ENCODE measurements around the gene PLIN5. TPM values are rescaled to one million over a fixed set of nuclear protein-coding genes. Genes with fewer than 3 reads are reported as not detected.

The PLIN5 gene
- polyA plus RNA-seq, 1 donor (not counting 4 experiments of a cell fraction or from before 2014, with no cell fraction given): not detected

GRCh38 chr19:4491446-4491845 lies 43.6 kb downstream of the PLIN5 start:
- TF ChIP-seq CTCF (optimal IDR thresholded peaks at IDR 0.05 in 1 of 3, IDR thresholded peaks at IDR 0.05 in 1 of 3, conservative IDR thresholded peaks at IDR 0.05 in 1 of 3; ENCODE audit: extremely low read depth in 1 of 3, insufficient read depth in 2 of 3, low read length in 3 of 3) (no peak), EZH2 (IDR thresholded peaks at IDR 0.05; ENCODE audit: low read length) (no peak)
- H3K27ac ChIP-seq (ENCODE audit: control insufficient read depth, insufficient read depth, low read length): no peak overlapping the region
- dilution Hi-C loops (cut with MboI; ENCODE audit: extremely low pct_ligation_motif_present, low sequenced_read_pairs): no loop called here
- no peaks in the 10 kb centered on the region for H3K9me1 ChIP-seq (ENCODE audit: control insufficient read depth, extremely low read depth, insufficient read depth, low read length)
- no peak overlapping the region for H3K4me3 ChIP-seq (ENCODE audit: control insufficient read depth in 2 of 3, extremely low read depth in 1 of 3, insufficient read depth in 2 of 3, low read depth in 1 of 3, low read length in 3 of 3)
- H3K79me2 ChIP-seq (ENCODE audit: control insufficient read depth, insufficient read depth, low read length): no peaks in the 10 kb centered on the region
- FAIRE-seq: no peak
- no peak for DNase-seq (ENCODE audit: low read depth, low spot score)
- H3K27me3 ChIP-seq (ENCODE audit: control insufficient read depth, extremely low read depth, insufficient read depth, low read length): no peaks in the 10 kb centered on the region
- no peak overlapping the region for H3K9ac ChIP-seq (ENCODE audit: control insufficient read depth, extremely low read depth, insufficient read depth, low read length)
- H3K36me3 ChIP-seq (ENCODE audit: control insufficient read depth in 2 of 2, extremely low read depth in 1 of 2, insufficient read depth in 2 of 2, low read length in 2 of 2): peaks cover 11 to 22% of the 10 kb centered on the region in 2 experiments
- H3K4me1 ChIP-seq (ENCODE audit: control insufficient read depth, extremely low read depth, insufficient read depth, low read length): no peaks in the 10 kb centered on the region
- no peak overlapping the region for H2AFZ ChIP-seq (ENCODE audit: control insufficient read depth, low read length)
- no peak overlapping the region for H3K4me2 ChIP-seq (ENCODE audit: control insufficient read depth, extremely low read depth, insufficient read depth, low read depth, low read length)
- no peaks in the 10 kb centered on the region for H4K20me1 ChIP-seq (ENCODE audit: control insufficient read depth, extremely low read depth, insufficient read depth, low read length)
- H3K9me3 ChIP-seq (ENCODE audit: control insufficient read depth, low read depth, low read length): no peaks in the 10 kb centered on the region

GRCh38 chr19:4488496-4488895 lies 46.5 kb downstream of the PLIN5 start:
- dilution Hi-C loops (cut with MboI; ENCODE audit: extremely low pct_ligation_motif_present, low sequenced_read_pairs): no loop called here
- H3K36me3 ChIP-seq (ENCODE audit: control insufficient read depth in 2 of 2, extremely low read depth in 1 of 2, insufficient read depth in 2 of 2, low read length in 2 of 2): peaks cover 10 to 18% of the 10 kb centered on the region in 2 experiments

More at GRCh38 chr19:4488496-4488895, 46.5 kb downstream of the PLIN5 start:
- Histone ChIP-seq H3K9me3 (ENCODE audit: control insufficient read depth, low read depth, low read length) (no peaks in the 10 kb centered on the region), H3K27ac (ENCODE audit: control insufficient read depth, insufficient read depth, low read length) (no peak overlapping the region), H3K27me3 (ENCODE audit: control insufficient read depth, extremely low read depth, insufficient read depth, low read length) (no peaks in the 10 kb centered on the region), H3K4me3 (ENCODE audit: control insufficient read depth in 2 of 3, extremely low read depth in 1 of 3, insufficient read depth in 2 of 3, low read depth in 1 of 3, low read length in 3 of 3) (no peak overlapping the region), H3K4me1 (ENCODE audit: control insufficient read depth, extremely low read depth, insufficient read depth, low read length) (no peaks in the 10 kb centered on the region), H3K9me1 (ENCODE audit: control insufficient read depth, extremely low read depth, insufficient read depth, low read length) (no peaks in the 10 kb centered on the region), H2AFZ (ENCODE audit: control insufficient read depth, low read length) (no peak overlapping the region), H3K79me2 (ENCODE audit: control insufficient read depth, insufficient read depth, low read length) (no peaks in the 10 kb centered on the region), H3K4me2 (ENCODE audit: control insufficient read depth, extremely low read depth, insufficient read depth, low read depth, low read length) (no peak overlapping the region), H3K9ac (ENCODE audit: control insufficient read depth, extremely low read depth, insufficient read depth, low read length) (no peak overlapping the region), H4K20me1 (ENCODE audit: control insufficient read depth, extremely low read depth, insufficient read depth, low read length) (no peaks in the 10 kb centered on the region)
- TF ChIP-seq EZH2 (IDR thresholded peaks at IDR 0.05; ENCODE audit: low read length) (no peak), CTCF (optimal IDR thresholded peaks at IDR 0.05 in 1 of 3, IDR thresholded peaks at IDR 0.05 in 1 of 3, conservative IDR thresholded peaks at IDR 0.05 in 1 of 3; ENCODE audit: extremely low read depth in 1 of 3, insufficient read depth in 2 of 3, low read length in 3 of 3) (no peak)
- DNase-seq (ENCODE audit: low read depth, low spot score): no peak
- FAIRE-seq: no peak

Data from keratinocyte (primary cell).